ENCODE results near the gene SLC30A2. TPM values are rescaled to one million over a fixed set of nuclear protein-coding genes. Genes with fewer than 3 reads are reported as not detected.

Gene SLC30A2
- total RNA-seq, 1 experiment from 2014 or later: 0.23 TPM

- ATAC-seq (peak; percentile 38; the same call in 1 of the 2 replicates), DNase-seq (ENCODE audit: low read depth, low spot score) (no peak)
- Histone ChIP-seq H3K4me3 (ENCODE audit: low read depth in 2 of 2, low read length in 2 of 2) (no peak overlapping the region), H3K4me1 (ENCODE audit: control insufficient read depth, insufficient read depth, low read length) (peaks cover 5% of the 10 kb centered on the region; the same call in 1 of the 2 replicates), H3K9me3 (ENCODE audit: control insufficient read depth, insufficient read depth, low read depth, low read length) (no peaks in the 10 kb centered on the region), H3K27ac (ENCODE audit: low read length) (no peak overlapping the region), H3K36me3 (ENCODE audit: control insufficient read depth, insufficient read depth, low read length) (no peaks in the 10 kb centered on the region), H3K27me3 (ENCODE audit: control insufficient read depth, insufficient read depth, low read length) (no peaks in the 10 kb centered on the region)
- BruUV-seq (replicated peaks): no TSS peak
- no peak for TF ChIP-seq CTCF (IDR thresholded peaks at IDR 0.05)
- no peak for TF ChIP-seq TCF7L2 (IDR thresholded peaks at IDR 0.05; ENCODE audit: low read depth, low read length)
- TF ChIP-seq REST (IDR thresholded peaks at IDR 0.05; ENCODE audit: insufficient read depth in 1 of 2, low read depth in 2 of 2, low read length in 1 of 2): no peak
- TF ChIP-seq POLR2AphosphoS5 (IDR thresholded peaks at IDR 0.05; ENCODE audit: low read depth, low read length): no peak
- intact Hi-C loops (cut with micrococcal nuclease; ENCODE audit: unreplicated experiment) (no loop called here), in situ Hi-C loops (cut with HindIII; ENCODE audit: low pct_unique_long_range_greater_than_20kb, low sequenced_read_pairs) (no loop called here)
- ChIA-PET CTCF (no interaction called here), POLR2A (no interaction called here)
Measured at GRCh38 chr1:26028490-26028980, 17.4 kb downstream of the SLC30A2 start.

GRCh38 chr1:26027716-26028489 is 18.0 kb downstream of the SLC30A2 start:
- ATAC-seq: peak; percentile 31
- intact Hi-C loops (cut with micrococcal nuclease; ENCODE audit: unreplicated experiment) (no loop called here), in situ Hi-C loops (cut with HindIII; ENCODE audit: low pct_unique_long_range_greater_than_20kb, low sequenced_read_pairs) (no loop called here)

More at GRCh38 chr1:26027716-26028489, 18.0 kb downstream of the SLC30A2 start:
- ChIA-PET CTCF (interaction anchor here (0.7 kb wide), 3 partner anchors 11 to 33 kb away, joined by 8 to 11 read pairs (median 10); no protein-coding TSS in a partner anchor), POLR2A (no interaction called here)
- Histone ChIP-seq H3K4me1 (ENCODE audit: control insufficient read depth, insufficient read depth, low read length) (peaks cover 5% of the 10 kb centered on the region; the same call in 1 of the 2 replicates), H3K4me3 (ENCODE audit: low read depth in 2 of 2, low read length in 2 of 2) (no peak overlapping the region), H3K36me3 (ENCODE audit: control insufficient read depth, insufficient read depth, low read length) (no peaks in the 10 kb centered on the region), H3K27ac (ENCODE audit: low read length) (no peak overlapping the region), H3K27me3 (ENCODE audit: control insufficient read depth, insufficient read depth, low read length) (no peaks in the 10 kb centered on the region), H3K9me3 (ENCODE audit: control insufficient read depth, insufficient read depth, low read depth, low read length) (no peaks in the 10 kb centered on the region)
- no peak for TF ChIP-seq REST (IDR thresholded peaks at IDR 0.05; ENCODE audit: insufficient read depth in 1 of 2, low read depth in 2 of 2, low read length in 1 of 2)
- no peak for TF ChIP-seq POLR2AphosphoS5 (IDR thresholded peaks at IDR 0.05; ENCODE audit: low read depth, low read length)
- TF ChIP-seq TCF7L2 (IDR thresholded peaks at IDR 0.05; ENCODE audit: low read depth, low read length): no peak
- TF ChIP-seq SIN3A (IDR thresholded peaks at IDR 0.05; ENCODE audit: borderline replicate concordance, insufficient read depth, low read depth, low read length): no peak
- no peak for TF ChIP-seq CTCF (IDR thresholded peaks at IDR 0.05)
- BruUV-seq (replicated peaks): no TSS peak
- DNase-seq (ENCODE audit: low read depth, low spot score): no peak
